Muscle layer of colon (tissue), 2 donors: ENCODE measurements around the gene CCL18.
"Not testable (repeated sequence)": the region's sequence is repeated elsewhere in the genome, so short reads cannot be mapped to it uniquely, and the experiment has no call there.

Experiments
- H3K27ac ChIP-seq: one replicate; pipeline ENCODE4 v1.7.0; 2013; ENCODE audit warnings: low read depth, mild to moderate bottlenecking, low read length, moderate library complexity
- H3K27me3 ChIP-seq, 2 donors: one replicate each; pipeline ENCODE4 v1.7.0; 2013; ENCODE audit warnings: low read length in 2 of 2, mild to moderate bottlenecking in 2 of 2; ENCODE audit not compliant: insufficient read depth in 2 of 2, control insufficient read depth in 1 of 2
- H3K36me3 ChIP-seq: one replicate; pipeline ENCODE4 v1.7.0; 2013; ENCODE audit warnings: mild to moderate bottlenecking, low read length; ENCODE audit not compliant: insufficient read depth
- H3K4me1 ChIP-seq: one replicate; pipeline ENCODE4 v1.7.0; 2013; ENCODE audit warnings: mild to moderate bottlenecking, low read length; ENCODE audit not compliant: insufficient read depth
- H3K4me3 ChIP-seq, 2 donors: one replicate each; pipeline ENCODE4 v1.7.0; 2013; ENCODE audit warnings: low read length in 2 of 2, low read depth in 1 of 2, mild to moderate bottlenecking in 1 of 2, moderate library complexity in 1 of 2
- H3K9ac ChIP-seq: one replicate; pipeline ENCODE4 v1.7.0; 2013; ENCODE audit warnings: low read length
- H3K9me3 ChIP-seq: one replicate; pipeline ENCODE4 v1.7.0; 2013; ENCODE audit warnings: mild to moderate bottlenecking, low read length
- donor health status: abdominal sarcoma.
- donor health status: Adenocarcinoma of cecum.

Gene CCL18

GRCh38 chr17:36072431-36073121 is 8.5 kb downstream of the CCL18 start:
- no peaks in the 10 kb centered on the region for H3K27me3 ChIP-seq
- no peaks in the 10 kb centered on the region for H3K9me3 ChIP-seq
- H3K4me1 ChIP-seq, result no peaks in the 10 kb centered on the region
- no peak overlapping the region for H3K27ac ChIP-seq
- H3K4me3 ChIP-seq, result no peak overlapping the region
- H3K9ac ChIP-seq, result no peak overlapping the region
- no peaks in the 10 kb centered on the region for H3K36me3 ChIP-seq

GRCh38 chr17:36074365-36074764 is 10.3 kb downstream of the CCL18 start:
- H3K4me1 ChIP-seq, result no peaks in the 10 kb centered on the region
- no peaks in the 10 kb centered on the region for H3K36me3 ChIP-seq
- no peak overlapping the region for H3K9ac ChIP-seq
- H3K4me3 ChIP-seq, result no peak overlapping the region
- no peaks in the 10 kb centered on the region for H3K9me3 ChIP-seq
- no peak overlapping the region for H3K27ac ChIP-seq
- no peaks in the 10 kb centered on the region for H3K27me3 ChIP-seq

- not testable (repeated sequence) for H3K9ac ChIP-seq, H3K4me3 ChIP-seq, H3K9me3 ChIP-seq, H3K27ac ChIP-seq, H3K27me3 ChIP-seq, H3K4me1 ChIP-seq, H3K36me3 ChIP-seq
Measured at GRCh38 chr17:36081681-36082471, 17.8 kb downstream of the CCL18 start.

- H3K4me3 ChIP-seq, H3K27ac ChIP-seq, H3K36me3 ChIP-seq, H3K9me3 ChIP-seq, H3K27me3 ChIP-seq, H3K4me1 ChIP-seq, H3K9ac ChIP-seq: not testable (repeated sequence)
Measured at GRCh38 chr17:36082482-36083120, 18.5 kb downstream of the CCL18 start.

- not testable (repeated sequence) for H3K36me3 ChIP-seq, H3K9ac ChIP-seq, H3K4me1 ChIP-seq, H3K27ac ChIP-seq, H3K27me3 ChIP-seq, H3K4me3 ChIP-seq, H3K9me3 ChIP-seq
Measured at GRCh38 chr17:36083691-36084090, 19.6 kb downstream of the CCL18 start.

- no peaks in the 10 kb centered on the region for H3K9me3 ChIP-seq
- H3K4me3 ChIP-seq, result no peak overlapping the region
- no peak overlapping the region for H3K27ac ChIP-seq
- H3K36me3 ChIP-seq, result no peaks in the 10 kb centered on the region
- no peaks in the 10 kb centered on the region for H3K27me3 ChIP-seq
- H3K4me1 ChIP-seq, result no peaks in the 10 kb centered on the region
- no peak overlapping the region for H3K9ac ChIP-seq
Measured at GRCh38 chr17:36085765-36086164, 21.7 kb downstream of the CCL18 start.

GRCh38 chr17:36086791-36087190 is 22.7 kb downstream of the CCL18 start:
- Histone ChIP-seq H3K9ac (no peak overlapping the region), H3K27me3 (no peaks in the 10 kb centered on the region), H3K9me3 (no peaks in the 10 kb centered on the region), H3K4me3 (no peak overlapping the region), H3K36me3 (no peaks in the 10 kb centered on the region), H3K27ac (no peak overlapping the region), H3K4me1 (no peaks in the 10 kb centered on the region)

GRCh38 chr17:36087471-36087870 is 23.4 kb downstream of the CCL18 start:
- not testable (repeated sequence) for H3K9me3 ChIP-seq, H3K4me3 ChIP-seq, H3K4me1 ChIP-seq, H3K27ac ChIP-seq, H3K36me3 ChIP-seq, H3K27me3 ChIP-seq, H3K9ac ChIP-seq

GRCh38 chr17:36087897-36088572 is 24.0 kb downstream of the CCL18 start:
- H3K36me3 ChIP-seq, H3K27me3 ChIP-seq, H3K4me3 ChIP-seq, H3K4me1 ChIP-seq, H3K9me3 ChIP-seq, H3K27ac ChIP-seq, H3K9ac ChIP-seq: not testable (repeated sequence)

GRCh38 chr17:36088670-36089338 is 24.7 kb downstream of the CCL18 start:
- no peaks in the 10 kb centered on the region for H3K9me3 ChIP-seq
- H3K4me1 ChIP-seq, result no peaks in the 10 kb centered on the region
- no peak overlapping the region for H3K27ac ChIP-seq
- H3K36me3 ChIP-seq, result no peaks in the 10 kb centered on the region
- no peaks in the 10 kb centered on the region for H3K27me3 ChIP-seq
- no peak overlapping the region for H3K4me3 ChIP-seq
- H3K9ac ChIP-seq, result no peak overlapping the region

GRCh38 chr17:36089339-36089865 is 25.3 kb downstream of the CCL18 start:
- Histone ChIP-seq H3K36me3 (no peaks in the 10 kb centered on the region), H3K4me3 (no peak overlapping the region), H3K27me3 (no peaks in the 10 kb centered on the region), H3K27ac (no peak overlapping the region), H3K9me3 (no peaks in the 10 kb centered on the region), H3K4me1 (no peaks in the 10 kb centered on the region), H3K9ac (no peak overlapping the region)
